Epithelial cell of esophagus (primary cell): Measurements from ENCODE around the gene DLGAP1.
"Not testable (repeated sequence)": the region's sequence is repeated elsewhere in the genome, so short reads cannot be mapped to it uniquely, and the experiment has no call there.

ENCODE experiments used
- DNase-seq: peaks from one replicate; pipeline ENCODE4 v3.0.0; 2010; ENCODE audit warnings: low read depth
- H3K4me3 ChIP-seq: 2 replicates; pipeline ENCODE4 v1.5.1; 2011; ENCODE audit warnings: mild to moderate bottlenecking, low read length, control low read depth
- CTCF ChIP-seq: IDR thresholded peaks from 2 replicates; pipeline ENCODE4 v1.5.1; 2011; ENCODE audit warnings: low read depth, mild to moderate bottlenecking, low read length, control low read depth, inconsistent platforms; ENCODE audit not compliant: insufficient read depth; ENCODE audit errors: missing control alignments

DLGAP1 gene

GRCh38 chr18:3703732-3704176, 751.4 kb downstream of the DLGAP1 start:
- TF ChIP-seq CTCF = peak; percentile 64
- no peak overlapping the region for H3K4me3 ChIP-seq
- peak; percentile 40 for DNase-seq

- H3K4me3 ChIP-seq = not testable (repeated sequence)
Observed at GRCh38 chr18:3699707-3700567, 755.2 kb downstream of the DLGAP1 start.

GRCh38 chr18:3694030-3694778, 760.9 kb downstream of the DLGAP1 start:
- DNase-seq = not testable (repeated sequence)

More at GRCh38 chr18:3699707-3700567, 755.2 kb downstream of the DLGAP1 start:
- not testable (repeated sequence) for DNase-seq

GRCh38 chr18:3693410-3693809, 761.7 kb downstream of the DLGAP1 start:
- no peak for DNase-seq
- H3K4me3 ChIP-seq = no peak overlapping the region
- TF ChIP-seq CTCF = no peak

More at GRCh38 chr18:3694030-3694778, 760.9 kb downstream of the DLGAP1 start:
- not testable (repeated sequence) for H3K4me3 ChIP-seq

GRCh38 chr18:3692691-3693090, 762.4 kb downstream of the DLGAP1 start:
- H3K4me3 ChIP-seq = no peak overlapping the region

GRCh38 chr18:3692113-3692621, 762.9 kb downstream of the DLGAP1 start:
- H3K4me3 ChIP-seq = no peak overlapping the region
- no peak for TF ChIP-seq CTCF
- DNase-seq = no peak

More at GRCh38 chr18:3692691-3693090, 762.4 kb downstream of the DLGAP1 start:
- no peak for DNase-seq
- no peak for TF ChIP-seq CTCF

- no peak for DNase-seq
- H3K4me3 ChIP-seq = no peak overlapping the region
- TF ChIP-seq CTCF = no peak
Observed at GRCh38 chr18:3691705-3692104, 763.4 kb downstream of the DLGAP1 start.
